NCI-H1092 treated with DMSO at 0.1 percent for 48 hours (cell line): Measurements from ENCODE around the gene POLR2F.
A peak's percentile ranks its signal among the peaks of the same experiment; 100 is the strongest.

Source experiments
- DNase-seq: peaks from one replicate; lab custom pipeline; 2025; lab: John Stamatoyannopoulos, UW

POLR2F gene

DNA sequence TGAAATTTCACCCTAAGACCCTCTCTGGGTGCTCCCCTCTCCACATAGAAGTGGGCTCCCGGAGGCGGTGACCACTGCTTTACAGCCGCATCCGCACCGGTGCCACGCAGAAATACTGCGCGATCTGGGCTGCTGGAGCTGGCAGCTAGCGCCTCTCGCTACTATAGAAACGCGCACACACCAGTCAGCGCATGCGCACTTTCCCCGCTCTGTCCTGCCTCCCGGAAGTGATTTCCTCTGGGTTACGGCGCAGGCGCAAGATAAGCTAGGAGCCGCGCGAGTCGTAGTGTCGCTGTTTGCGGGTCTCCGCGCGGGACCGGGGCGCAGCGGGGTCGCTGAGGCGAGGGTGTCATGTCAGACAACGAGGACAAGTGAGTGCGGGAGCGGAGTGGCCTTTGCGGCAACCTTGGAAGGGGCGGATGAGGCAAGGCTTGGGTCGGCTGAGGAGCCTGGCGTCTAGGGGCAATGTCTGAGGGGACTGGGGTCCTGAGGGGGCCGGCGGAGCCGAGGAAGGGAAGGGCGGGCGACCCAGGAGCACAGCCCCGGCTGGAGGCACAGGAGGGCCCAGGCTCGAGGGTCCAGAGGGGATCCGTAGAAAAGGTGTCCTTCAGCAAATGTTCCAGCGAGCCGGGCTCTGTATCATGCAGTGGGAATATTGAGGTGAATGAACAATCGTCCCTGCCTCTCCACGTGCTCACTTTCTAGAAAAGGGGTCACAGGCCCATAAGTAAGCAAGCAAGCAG, at the start of gene POLR2F, which contains the start of gene C22orf23:
Gene POLR2F, plus strand, starts transcription at position 263 of the 743 bp plus-strand sequence. Its CDS starts 89 bp downstream, at position 352.
Gene C22orf23, minus strand, starts transcription at position 165 of the 743 bp plus-strand sequence. CDS start 452 bp downstream, outside the sequence.
- peak; percentile 96 for DNase-seq

GRCh38 chr22:37904572-37905533, 48.6 kb upstream of the POLR2F start:
- DNase-seq: no peak

DNA sequence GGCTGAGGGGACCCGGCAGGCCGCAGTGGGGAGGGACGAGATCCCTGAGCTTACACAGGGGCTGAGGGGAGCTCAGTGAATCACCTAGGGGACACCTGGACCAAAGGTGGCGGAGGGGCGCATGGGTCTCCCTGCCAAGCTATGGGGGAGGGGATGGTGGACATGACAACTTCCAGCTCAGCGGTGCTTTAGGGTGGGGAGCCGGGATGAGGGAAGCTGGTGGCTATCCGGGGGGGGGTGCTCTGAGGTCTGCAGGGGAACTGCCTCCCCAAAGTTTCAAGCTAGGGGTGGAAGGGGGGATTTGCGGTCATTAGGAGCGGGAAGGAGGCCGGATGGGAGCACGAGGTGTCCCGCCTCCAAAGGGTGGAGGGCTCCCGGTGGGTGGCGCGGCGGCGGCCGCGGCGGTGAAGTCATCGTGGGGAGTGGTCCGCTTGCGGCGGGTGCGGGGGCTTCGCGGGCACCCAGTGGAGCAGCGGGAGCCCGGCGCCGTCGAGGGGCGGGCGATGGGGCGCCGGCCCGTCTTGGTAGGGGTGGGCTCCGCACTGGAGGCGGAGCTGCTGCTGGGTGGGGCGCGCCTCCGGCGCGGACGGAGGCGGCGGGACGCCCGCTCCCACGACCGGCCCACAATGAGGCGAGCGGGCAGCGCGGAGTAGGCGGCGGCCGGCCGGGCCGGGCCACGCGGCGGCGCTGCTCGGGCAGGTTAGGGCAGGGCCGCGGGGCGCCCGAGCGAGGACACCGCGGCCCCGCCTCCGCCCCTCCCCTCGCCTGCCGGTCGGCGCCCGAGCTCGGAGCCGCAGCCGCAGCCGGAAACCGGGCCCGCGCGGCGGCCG, 47.8 kb upstream of the POLR2F start, which contains the start of gene MICALL1:
Gene MICALL1, plus strand, starts transcription at position 764 of the 830 bp plus-strand sequence. CDS start 126 bp downstream, outside the sequence.
- peak; percentile 27 for DNase-seq

DNA sequence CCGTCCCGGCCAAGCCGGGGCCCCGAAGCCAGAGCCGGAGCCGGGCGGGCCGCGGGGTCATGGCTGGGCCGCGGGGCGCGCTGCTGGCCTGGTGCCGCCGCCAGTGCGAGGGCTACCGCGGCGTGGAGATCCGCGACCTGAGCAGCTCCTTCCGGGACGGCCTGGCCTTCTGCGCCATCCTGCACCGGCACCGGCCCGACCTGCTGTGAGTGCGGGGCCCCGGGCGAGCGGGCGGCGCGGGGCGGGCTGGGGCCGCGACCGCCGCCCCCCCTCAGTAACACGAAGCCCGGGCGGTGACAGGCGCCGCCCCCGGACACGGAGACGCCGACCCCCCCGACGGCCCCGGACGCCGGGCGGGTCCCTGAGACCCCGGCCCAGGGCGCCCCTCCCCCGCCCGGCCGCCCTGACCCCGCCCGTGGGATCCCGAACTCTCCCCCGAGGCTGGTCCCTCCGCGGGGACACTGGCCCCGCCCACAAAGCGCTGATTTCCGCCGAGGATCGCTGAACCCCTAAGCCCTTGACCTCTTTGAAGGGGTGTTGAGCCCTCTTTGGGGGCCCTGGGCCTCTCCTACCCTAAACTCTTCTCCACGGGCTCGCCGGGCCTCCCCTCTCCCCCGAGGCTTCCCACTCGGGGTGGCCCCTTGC, 47.0 kb upstream of the POLR2F start:
- DNase-seq: no peak

- DNase-seq: no peak
Measured at GRCh38 chr22:37907036-37907954, 46.2 kb upstream of the POLR2F start.

DNA sequence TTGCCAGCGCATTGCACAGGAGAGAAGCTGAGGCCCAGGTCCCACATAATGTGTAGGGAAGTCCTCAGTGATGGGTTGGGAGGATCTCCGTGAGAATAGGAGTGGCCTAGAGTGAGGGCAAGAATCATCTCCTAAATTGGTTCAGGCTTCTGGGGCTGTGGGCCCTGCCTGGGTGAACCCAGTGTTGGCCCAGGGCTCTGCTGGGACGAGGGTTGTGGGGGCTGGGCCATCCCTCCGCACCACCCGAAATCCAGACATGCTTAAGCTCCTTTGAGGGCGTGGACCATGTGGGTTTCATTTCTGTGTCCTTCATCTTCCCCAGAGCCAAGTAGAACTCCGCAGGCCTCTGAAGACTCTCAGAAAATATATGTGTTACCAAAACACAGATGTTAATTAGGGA, 43.7 kb upstream of the POLR2F start:
- DNase-seq: no peak

DNA sequence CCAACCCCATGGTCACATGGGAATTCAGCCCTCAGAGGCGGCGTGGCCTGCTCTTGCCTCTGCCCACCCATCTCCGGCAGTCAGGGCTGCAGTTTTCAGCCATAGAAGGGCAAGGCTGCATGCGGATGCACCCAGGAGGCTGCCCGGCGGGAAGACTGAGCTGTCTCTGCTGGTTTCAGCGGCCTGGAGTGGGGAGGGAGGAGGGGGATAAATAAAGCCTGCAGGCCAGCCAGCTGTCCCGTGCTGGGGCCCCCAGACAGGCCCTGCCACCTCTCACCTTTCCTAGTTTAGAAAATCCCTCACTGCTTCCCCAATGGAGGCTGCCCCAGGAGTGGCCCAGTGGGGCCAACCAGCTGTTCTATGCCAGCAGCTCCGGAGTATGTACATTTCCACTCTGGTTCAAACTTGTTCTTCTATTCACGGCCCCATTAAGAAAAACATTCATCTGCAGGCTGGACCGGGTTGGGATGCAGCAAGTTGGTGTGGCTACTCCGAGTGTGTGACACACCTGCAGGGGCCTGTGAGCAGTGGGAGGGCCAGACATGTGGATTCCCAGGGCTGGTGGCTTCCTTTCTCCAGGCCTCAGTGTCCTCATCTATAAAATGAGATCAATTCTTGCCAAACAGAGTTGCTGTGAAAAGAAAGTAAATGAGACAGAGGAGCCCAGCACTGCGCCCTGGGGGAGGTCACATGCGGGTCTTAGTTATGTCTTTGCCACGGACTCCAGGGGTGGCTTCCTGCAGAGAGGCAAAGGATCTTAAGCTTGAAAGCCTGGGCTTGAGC, 42.4 kb upstream of the POLR2F start:
- no peak for DNase-seq

DNA sequence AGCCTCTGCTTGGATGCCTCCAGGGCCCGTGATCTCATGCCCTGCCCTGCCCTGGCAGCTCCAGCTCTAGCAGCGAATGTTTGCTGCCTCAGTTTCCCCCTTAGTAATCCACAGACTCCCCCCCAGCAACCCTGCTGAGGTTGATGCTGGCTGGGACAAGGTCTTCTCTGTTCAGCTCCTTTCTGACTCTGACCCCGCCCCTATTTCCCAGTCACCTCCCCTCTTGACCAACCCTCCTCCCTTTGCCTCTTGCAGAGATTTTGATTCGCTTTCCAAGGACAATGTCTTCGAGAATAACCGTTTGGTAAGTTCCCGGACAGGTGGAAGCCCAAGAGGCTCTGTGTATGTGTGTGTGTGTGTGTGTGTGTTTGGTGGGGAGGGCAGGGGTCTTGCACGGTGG, 41.8 kb upstream of the POLR2F start:
- no peak for DNase-seq

- no peak for DNase-seq
Measured at GRCh38 chr22:37912171-37912570, 41.3 kb upstream of the POLR2F start.

- no peak for DNase-seq
Measured at GRCh38 chr22:37913233-37913721, 40.2 kb upstream of the POLR2F start.

- DNase-seq: no peak
Measured at GRCh38 chr22:37916311-37916710, 37.2 kb upstream of the POLR2F start.

DNA sequence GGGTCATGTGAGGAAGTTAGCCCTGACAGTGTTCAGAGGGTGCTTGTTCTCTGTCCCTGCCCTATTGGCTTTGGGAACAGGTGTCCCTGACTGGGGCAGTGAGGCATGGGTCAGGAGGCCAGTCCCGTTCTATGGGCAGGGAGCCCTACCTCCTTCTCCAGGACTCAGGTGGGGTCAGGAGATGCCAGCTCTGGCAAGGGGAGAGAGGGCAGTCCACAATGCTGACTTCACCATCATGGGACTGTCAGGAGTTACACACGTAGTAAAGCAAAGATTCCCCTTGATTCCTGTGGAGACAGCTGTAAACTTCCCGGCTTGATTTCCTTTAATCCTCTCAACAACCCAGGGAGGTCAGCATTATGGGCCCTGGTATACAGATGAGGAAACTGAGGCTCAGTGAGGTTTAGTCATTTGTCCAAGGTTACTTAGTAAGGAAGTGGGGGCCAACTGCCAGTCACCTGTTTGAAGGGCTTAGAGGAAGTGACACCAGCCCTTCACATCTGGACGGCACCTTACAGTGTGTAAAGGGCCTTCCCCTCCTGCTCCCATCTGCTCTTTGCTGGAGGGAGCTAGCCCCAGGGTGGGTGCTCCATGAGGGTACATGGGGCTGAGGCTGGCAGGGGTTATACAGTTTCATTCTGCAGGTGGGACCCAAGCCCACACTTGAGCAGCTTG, 35.5 kb upstream of the POLR2F start:
- no peak for DNase-seq

GRCh38 chr22:37918580-37919270, 34.8 kb upstream of the POLR2F start:
- DNase-seq: no peak

DNA sequence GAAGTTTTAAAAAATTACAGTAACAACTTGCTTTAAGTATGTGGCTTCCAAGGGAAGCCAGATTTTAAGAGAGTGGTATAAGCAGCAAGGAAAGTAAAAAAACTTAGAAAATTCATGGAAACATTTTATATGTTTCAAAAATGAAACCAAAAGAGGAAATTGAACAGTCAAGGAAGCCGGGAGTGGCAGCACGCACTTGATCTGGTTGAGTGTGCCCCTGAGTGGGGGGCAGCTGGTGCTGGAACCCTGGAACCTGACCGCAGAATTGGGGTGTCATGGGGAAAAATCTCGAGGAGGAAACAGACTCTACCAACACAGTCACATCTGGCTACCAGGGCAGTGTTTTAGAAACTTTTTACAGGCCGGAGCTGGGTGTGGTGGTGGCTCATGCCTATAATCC, 33.4 kb upstream of the POLR2F start:
- no peak for DNase-seq

- DNase-seq: no peak
Measured at GRCh38 chr22:37922191-37922590, 31.3 kb upstream of the POLR2F start.

- no peak for DNase-seq
Measured at GRCh38 chr22:37923927-37924326, 29.6 kb upstream of the POLR2F start.

GRCh38 chr22:37924386-37925065, 29.0 kb upstream of the POLR2F start:
- DNase-seq: no peak
